ENCODE data around the gene ACLY.
A peak's percentile ranks its signal among the peaks of the same experiment; 100 is the strongest.

Gene ACLY

GRCh38 chr17:41918314-41919164 lies at the start of gene ACLY:
ACLY (minus strand) TSS chr17:41918951; CDS start chr17:41913873, 5,078 bp downstream.
- Histone ChIP-seq H3K9ac (ENCODE audit: low read depth, low read length) (peak within 1 kb of the TSS; percentile 98), H3K4me3 (ENCODE audit: low read length) (peak within 1 kb of the TSS; percentile 97), H3K9me3 (ENCODE audit: insufficient read depth, low read depth, low read length) (no peaks in the 10 kb centered on the region), H3K27me3 (ENCODE audit: insufficient read depth, low read length) (no peaks in the 10 kb centered on the region), H3K4me1 (ENCODE audit: insufficient read depth, low read length) (peaks cover 25% of the 10 kb centered on the region; the same call in 1 of the 2 replicates), H3K27ac (ENCODE audit: low read length) (peak within 1 kb of the TSS; percentile 95), H3K36me3 (ENCODE audit: insufficient read depth, low read depth, low read length) (peaks cover 15% of the 10 kb centered on the region)

GRCh38 chr17:41967921-41968578 lies 49.3 kb upstream of the ACLY start:
- Histone ChIP-seq H3K36me3 (ENCODE audit: insufficient read depth, low read depth, low read length) (peaks cover 33% of the 10 kb centered on the region), H3K9me3 (ENCODE audit: insufficient read depth, low read depth, low read length) (no peaks in the 10 kb centered on the region), H3K27me3 (ENCODE audit: insufficient read depth, low read length) (no peaks in the 10 kb centered on the region), H3K27ac (ENCODE audit: low read length) (no peak overlapping the region), H3K9ac (ENCODE audit: low read depth, low read length) (peak overlapping the region; percentile 66; the same call in 1 of the 2 replicates), H3K4me3 (ENCODE audit: low read length) (peak overlapping the region; percentile 68; the same call in 1 of the 2 replicates), H3K4me1 (ENCODE audit: insufficient read depth, low read length) (peaks cover 6% of the 10 kb centered on the region; the same call in 1 of the 2 replicates)

GRCh38 chr17:41967141-41967920 lies 48.6 kb upstream of the ACLY start:
- Histone ChIP-seq H3K27ac (ENCODE audit: low read length) (no peak overlapping the region), H3K4me3 (ENCODE audit: low read length) (peak overlapping the region; percentile 68), H3K36me3 (ENCODE audit: insufficient read depth, low read depth, low read length) (peaks cover 26% of the 10 kb centered on the region), H3K4me1 (ENCODE audit: insufficient read depth, low read length) (peaks cover 6% of the 10 kb centered on the region; the same call in 1 of the 2 replicates), H3K27me3 (ENCODE audit: insufficient read depth, low read length) (no peaks in the 10 kb centered on the region), H3K9me3 (ENCODE audit: insufficient read depth, low read depth, low read length) (no peaks in the 10 kb centered on the region), H3K9ac (ENCODE audit: low read depth, low read length) (peak overlapping the region; percentile 66)

GRCh38 chr17:41966463-41967140 lies 47.9 kb upstream of the ACLY start, which contains the start of gene CNP:
CNP (plus strand) TSS chr17:41966795; CDS start chr17:41966885, 90 bp downstream.
- peak within 1 kb of the TSS; percentile 68 for H3K4me3 ChIP-seq (ENCODE audit: low read length)
- H3K4me1 ChIP-seq (ENCODE audit: insufficient read depth, low read length), result peaks cover 6% of the 10 kb centered on the region; the same call in 1 of the 2 replicates
- H3K9me3 ChIP-seq (ENCODE audit: insufficient read depth, low read depth, low read length), result no peaks in the 10 kb centered on the region
- no peak within 1 kb of the TSS for H3K27ac ChIP-seq (ENCODE audit: low read length)
- H3K9ac ChIP-seq (ENCODE audit: low read depth, low read length), result peak within 1 kb of the TSS; percentile 66
- H3K27me3 ChIP-seq (ENCODE audit: insufficient read depth, low read length), result no peaks in the 10 kb centered on the region
- peaks cover 19% of the 10 kb centered on the region for H3K36me3 ChIP-seq (ENCODE audit: insufficient read depth, low read depth, low read length)

- Histone ChIP-seq H3K27me3 (ENCODE audit: insufficient read depth, low read length) (no peaks in the 10 kb centered on the region), H3K4me1 (ENCODE audit: insufficient read depth, low read length) (peaks cover 6% of the 10 kb centered on the region; the same call in 1 of the 2 replicates), H3K36me3 (ENCODE audit: insufficient read depth, low read depth, low read length) (peaks cover 13% of the 10 kb centered on the region), H3K27ac (ENCODE audit: low read length) (no peak overlapping the region), H3K9ac (ENCODE audit: low read depth, low read length) (peak overlapping the region; percentile 66), H3K9me3 (ENCODE audit: insufficient read depth, low read depth, low read length) (no peaks in the 10 kb centered on the region), H3K4me3 (ENCODE audit: low read length) (peak overlapping the region; percentile 68)
Observed at GRCh38 chr17:41965694-41966462, 47.1 kb upstream of the ACLY start.

- no peak overlapping the region for H3K27ac ChIP-seq (ENCODE audit: low read length)
- no peak overlapping the region for H3K4me3 ChIP-seq (ENCODE audit: low read length)
- peaks cover 13% of the 10 kb centered on the region; the same call in 1 of the 2 replicates for H3K4me1 ChIP-seq (ENCODE audit: insufficient read depth, low read length)
- H3K9ac ChIP-seq (ENCODE audit: low read depth, low read length), result no peak overlapping the region
- no peaks in the 10 kb centered on the region for H3K9me3 ChIP-seq (ENCODE audit: insufficient read depth, low read depth, low read length)
- no peaks in the 10 kb centered on the region for H3K36me3 ChIP-seq (ENCODE audit: insufficient read depth, low read depth, low read length)
- H3K27me3 ChIP-seq (ENCODE audit: insufficient read depth, low read length), result no peaks in the 10 kb centered on the region
Observed at GRCh38 chr17:41962768-41963434, 44.1 kb upstream of the ACLY start.

GRCh38 chr17:41962111-41962510 lies 43.4 kb upstream of the ACLY start:
- Histone ChIP-seq H3K27ac (ENCODE audit: low read length) (no peak overlapping the region), H3K4me1 (ENCODE audit: insufficient read depth, low read length) (peaks cover 18% of the 10 kb centered on the region), H3K9me3 (ENCODE audit: insufficient read depth, low read depth, low read length) (no peaks in the 10 kb centered on the region), H3K36me3 (ENCODE audit: insufficient read depth, low read depth, low read length) (no peaks in the 10 kb centered on the region), H3K9ac (ENCODE audit: low read depth, low read length) (no peak overlapping the region), H3K27me3 (ENCODE audit: insufficient read depth, low read length) (no peaks in the 10 kb centered on the region), H3K4me3 (ENCODE audit: low read length) (no peak overlapping the region)

- H3K27me3 ChIP-seq (ENCODE audit: insufficient read depth, low read length), result no peaks in the 10 kb centered on the region
Observed at GRCh38 chr17:41959336-41960095, 40.8 kb upstream of the ACLY start.

GRCh38 chr17:41959030-41959335 lies 40.2 kb upstream of the ACLY start:
- H3K27me3 ChIP-seq (ENCODE audit: insufficient read depth, low read length), result no peaks in the 10 kb centered on the region
- no peak overlapping the region for H3K4me3 ChIP-seq (ENCODE audit: low read length)
- H3K4me1 ChIP-seq (ENCODE audit: insufficient read depth, low read length), result peaks cover 17% of the 10 kb centered on the region
- H3K27ac ChIP-seq (ENCODE audit: low read length), result no peak overlapping the region
- no peaks in the 10 kb centered on the region for H3K9me3 ChIP-seq (ENCODE audit: insufficient read depth, low read depth, low read length)
- H3K9ac ChIP-seq (ENCODE audit: low read depth, low read length), result no peak overlapping the region
- no peaks in the 10 kb centered on the region for H3K36me3 ChIP-seq (ENCODE audit: insufficient read depth, low read depth, low read length)

More at GRCh38 chr17:41959336-41960095, 40.8 kb upstream of the ACLY start:
- Histone ChIP-seq H3K9me3 (ENCODE audit: insufficient read depth, low read depth, low read length) (no peaks in the 10 kb centered on the region), H3K9ac (ENCODE audit: low read depth, low read length) (peak overlapping the region; percentile 32; the same call in 1 of the 2 replicates), H3K4me3 (ENCODE audit: low read length) (no peak overlapping the region; the same call in 1 of the 2 replicates), H3K4me1 (ENCODE audit: insufficient read depth, low read length) (peaks cover 17% of the 10 kb centered on the region), H3K36me3 (ENCODE audit: insufficient read depth, low read depth, low read length) (no peaks in the 10 kb centered on the region), H3K27ac (ENCODE audit: low read length) (no peak overlapping the region)

Data from iPS-20b (cell line).